Urothelium cell line (cell line): Measurements from ENCODE around the gene CYP2S1.
"Not testable (repeated sequence)": the region's sequence is repeated elsewhere in the genome, so short reads cannot be mapped to it uniquely, and the experiment has no call there.

Experiments
- DNase-seq: peaks from one replicate; pipeline ENCODE4 v3.0.0; 2011; ENCODE audit warnings: low spot score, mixed read lengths
- FAIRE-seq: peaks from 2 replicates; lab custom pipeline; 2011; peaks lifted over from hg19 to GRCh38; lab: Jason Lieb, UNC

The CYP2S1 gene

DNA sequence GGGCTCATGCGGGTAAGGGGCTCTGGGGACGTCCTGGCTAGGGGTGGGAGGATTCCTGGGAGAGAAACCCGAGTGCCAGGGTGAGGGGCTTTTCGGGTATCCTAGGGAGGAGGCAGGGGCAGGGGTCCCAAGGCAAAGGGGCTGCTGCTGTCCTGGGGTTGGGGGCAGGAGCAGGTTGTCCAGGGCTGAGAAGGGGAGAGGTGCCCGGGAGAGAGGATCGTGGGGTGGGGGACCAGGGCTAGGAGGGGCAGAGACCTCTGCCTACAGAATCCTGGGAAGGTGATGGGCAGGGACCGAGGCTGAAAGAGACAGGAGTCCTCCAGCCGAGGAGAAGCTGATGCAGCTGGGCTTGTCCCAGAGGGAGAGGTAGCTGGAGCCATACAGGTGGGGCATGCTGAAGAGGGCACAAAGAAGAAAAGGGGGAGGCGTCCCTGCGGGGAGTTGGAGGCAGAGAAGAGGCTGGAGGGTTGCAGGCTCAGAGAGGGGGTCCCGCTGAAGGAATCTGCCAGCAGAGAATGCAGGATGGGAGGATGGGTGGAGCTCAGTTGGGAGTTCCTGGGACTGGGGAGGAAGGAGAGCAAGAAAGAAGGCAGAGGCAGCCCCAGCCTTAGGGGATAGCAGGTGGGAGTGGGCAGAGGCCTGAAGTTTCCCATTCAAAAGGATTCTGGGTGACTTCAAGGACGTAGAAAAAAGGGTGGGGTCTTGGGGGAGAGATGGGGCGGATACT, 574 bp downstream of the CYP2S1 start:
- FAIRE-seq (no peak), DNase-seq (no peak)

DNA sequence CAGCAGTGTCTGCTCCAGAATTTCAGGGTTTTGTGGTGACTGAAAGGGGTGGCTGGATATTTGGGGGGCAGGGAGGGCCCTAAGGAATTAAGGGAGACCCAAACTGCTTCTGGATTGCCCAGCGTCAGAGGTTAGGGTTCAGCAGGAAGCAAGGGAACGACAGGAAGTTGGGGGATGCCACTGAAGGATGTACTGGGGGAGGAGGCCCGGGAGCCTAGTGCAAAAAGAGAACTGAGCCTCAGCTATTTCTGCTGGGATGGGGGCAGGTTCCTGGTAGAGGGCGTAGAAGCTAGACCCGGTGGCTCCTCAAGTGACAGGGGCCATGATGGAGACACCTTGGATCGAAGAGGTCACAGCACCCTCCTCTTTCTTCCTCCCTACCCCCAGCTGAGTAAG, 1.1 kb downstream of the CYP2S1 start:
- DNase-seq (no peak), FAIRE-seq (no peak)

DNA sequence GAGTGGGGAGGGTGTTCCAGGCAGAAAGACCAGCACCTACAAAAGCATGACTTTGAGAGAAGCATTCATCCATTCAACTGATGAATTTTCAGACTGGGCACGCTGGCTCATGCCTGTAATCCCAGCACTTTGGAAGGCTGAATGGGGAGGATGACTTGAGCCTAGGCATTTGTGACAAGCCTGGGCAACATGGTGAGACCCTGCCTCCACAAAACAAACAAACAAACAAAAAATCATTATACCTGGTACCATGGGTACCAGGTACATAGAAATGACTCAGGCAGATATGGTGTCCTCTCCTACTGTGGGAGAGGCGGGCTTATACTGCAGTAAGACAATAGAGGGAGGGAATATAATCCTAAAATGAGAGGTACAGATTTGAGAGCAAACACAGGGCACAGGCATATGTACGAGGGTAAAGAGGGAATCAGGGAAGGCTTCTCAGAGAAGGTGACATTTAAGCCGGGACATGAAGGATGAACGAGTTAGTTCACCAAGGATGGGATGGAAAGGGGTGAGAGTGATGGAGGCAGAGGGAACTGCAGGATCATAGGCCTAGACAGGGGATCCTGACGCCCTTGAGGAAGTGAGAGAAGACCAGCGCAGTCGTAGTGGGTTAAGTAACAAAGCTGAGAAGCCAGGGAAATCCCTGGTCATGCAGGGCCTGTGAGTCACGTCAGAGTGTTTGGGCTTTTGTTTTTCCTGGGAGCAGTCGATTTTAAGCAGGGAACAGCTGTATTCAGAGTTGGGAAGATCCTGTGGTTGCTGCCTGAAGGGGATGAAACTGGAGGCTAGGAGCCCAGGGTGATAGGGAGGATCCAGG, 2.9 kb downstream of the CYP2S1 start:
- FAIRE-seq (no peak), DNase-seq (no peak)

DNA sequence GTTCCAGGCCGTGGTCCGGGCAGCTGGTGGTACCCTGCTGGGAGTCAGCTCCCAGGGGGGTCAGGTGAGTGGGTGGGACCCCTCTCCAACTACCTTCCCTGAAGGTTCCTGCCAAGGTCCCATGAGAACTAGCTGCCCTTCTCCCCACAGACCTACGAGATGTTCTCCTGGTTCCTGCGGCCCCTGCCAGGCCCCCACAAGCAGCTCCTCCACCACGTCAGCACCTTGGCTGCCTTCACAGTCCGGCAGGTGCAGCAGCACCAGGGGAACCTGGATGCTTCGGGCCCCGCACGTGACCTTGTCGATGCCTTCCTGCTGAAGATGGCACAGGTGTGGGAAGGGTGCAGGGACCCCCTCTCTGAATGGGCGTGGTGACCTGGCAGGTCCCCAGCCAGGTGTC, 5.5 kb downstream of the CYP2S1 start:
- no peak for DNase-seq
- no peak for FAIRE-seq

DNA sequence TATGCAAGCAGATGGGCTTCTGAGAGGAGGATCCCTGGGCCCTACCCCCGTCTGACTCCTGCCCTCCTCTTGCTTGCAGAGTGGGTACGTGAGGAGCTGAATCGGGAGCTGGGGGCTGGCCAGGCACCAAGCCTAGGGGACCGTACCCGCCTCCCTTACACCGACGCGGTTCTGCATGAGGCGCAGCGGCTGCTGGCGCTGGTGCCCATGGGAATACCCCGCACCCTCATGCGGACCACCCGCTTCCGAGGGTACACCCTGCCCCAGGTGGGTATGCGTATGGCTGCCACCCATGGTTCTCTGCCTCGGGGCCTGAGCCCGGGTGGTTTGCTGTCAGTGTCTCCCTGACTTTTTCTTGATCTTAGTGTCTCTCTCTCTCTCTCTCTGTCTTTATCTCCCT, 10.4 kb downstream of the CYP2S1 start:
- DNase-seq, result no peak
- FAIRE-seq, result no peak

DNA sequence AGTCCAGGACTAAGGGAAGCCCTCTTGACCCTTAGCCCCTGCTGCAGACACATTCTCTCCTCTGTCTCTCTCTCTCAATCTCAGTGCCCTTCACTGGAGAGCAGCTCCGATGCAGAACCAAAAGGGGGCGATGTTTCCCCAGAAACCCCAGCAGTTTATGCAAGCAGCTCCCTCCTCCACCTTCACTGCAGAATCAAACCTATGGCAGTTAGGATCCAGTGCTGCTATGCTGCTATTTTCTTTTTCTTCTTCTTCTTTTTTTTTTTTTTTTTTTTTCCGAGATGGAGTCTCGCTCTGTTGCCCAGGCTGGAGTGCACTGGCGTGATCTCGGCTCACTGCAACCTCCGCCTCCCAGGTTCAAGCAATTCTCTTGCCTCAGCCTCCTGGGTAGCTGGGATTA, 11.3 kb downstream of the CYP2S1 start:
- not testable (repeated sequence) for FAIRE-seq
- peak; percentile 78 for DNase-seq

DNA sequence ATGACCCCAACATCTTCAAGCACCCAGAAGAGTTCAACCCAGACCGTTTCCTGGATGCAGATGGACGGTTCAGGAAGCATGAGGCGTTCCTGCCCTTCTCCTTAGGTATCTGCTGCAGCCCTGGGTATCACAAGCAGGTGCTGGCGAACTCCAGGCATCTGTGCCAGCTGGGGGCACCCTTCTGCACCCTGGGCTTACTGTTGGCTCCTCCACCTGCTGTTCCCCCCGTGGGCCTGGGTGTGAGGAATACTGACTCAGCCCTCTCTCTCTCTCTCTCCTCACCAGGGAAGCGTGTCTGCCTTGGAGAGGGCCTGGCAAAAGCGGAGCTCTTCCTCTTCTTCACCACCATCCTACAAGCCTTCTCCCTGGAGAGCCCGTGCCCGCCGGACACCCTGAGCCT, 13.0 kb downstream of the CYP2S1 start:
- FAIRE-seq, result no peak
- DNase-seq, result no peak

DNA sequence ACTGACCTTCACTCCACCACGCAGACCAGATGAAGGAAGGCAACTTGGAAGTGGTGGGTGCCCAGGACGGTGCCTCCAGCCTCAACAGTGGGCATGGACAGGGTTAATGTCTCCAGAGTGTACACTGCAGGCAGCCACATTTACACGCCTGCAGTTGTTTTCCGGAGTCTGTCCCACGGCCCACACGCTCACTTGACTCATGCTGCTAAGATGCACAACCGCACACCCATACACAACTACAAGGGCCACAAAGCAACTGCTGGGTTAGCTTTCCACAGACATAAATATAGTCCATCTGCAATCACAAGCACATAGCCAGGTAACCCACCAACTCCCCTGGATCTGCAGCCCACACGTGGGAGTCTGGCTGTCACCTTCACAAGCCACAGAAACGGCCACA, 13.4 kb downstream of the CYP2S1 start:
- peak; percentile 13 for FAIRE-seq
- DNase-seq, result no peak

DNA sequence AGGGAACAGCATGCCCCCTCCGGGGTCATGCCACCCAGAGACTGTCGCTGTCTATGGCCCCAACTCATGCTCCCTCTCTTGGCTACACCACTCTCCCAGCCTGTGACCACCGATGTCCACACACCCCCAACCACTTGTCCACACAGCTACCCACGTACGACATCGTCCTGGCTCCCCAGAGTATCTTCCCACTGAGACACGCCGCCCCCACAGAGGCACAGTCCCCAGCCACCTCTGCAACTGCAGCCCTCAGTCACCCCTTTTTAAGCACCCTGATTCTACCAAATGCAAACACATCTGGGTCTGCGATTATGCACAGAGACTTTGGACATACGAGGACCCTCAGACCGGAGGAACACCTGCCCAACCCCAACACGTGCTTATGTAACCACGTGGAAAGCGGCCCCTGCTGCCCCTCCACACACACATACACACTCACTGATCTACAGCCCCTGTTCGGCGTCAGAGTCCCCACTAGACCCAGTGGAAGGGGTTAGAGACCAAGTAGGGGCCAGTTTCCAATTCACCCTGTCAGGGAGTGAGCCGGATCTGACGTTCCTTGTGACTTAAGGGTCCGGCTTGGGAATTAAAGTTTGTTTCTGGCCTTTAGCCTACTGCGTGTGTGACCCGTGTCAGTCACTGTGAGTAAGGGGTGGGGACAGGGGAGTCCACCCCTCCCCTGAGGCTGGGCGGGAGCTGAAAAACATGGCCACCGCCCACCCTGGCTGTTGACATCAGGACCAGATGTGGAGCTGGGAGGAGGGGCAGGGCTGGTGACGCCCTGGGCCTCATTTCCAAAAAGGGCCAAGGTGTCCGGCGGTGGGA, 14.1 kb downstream of the CYP2S1 start:
- no peak for DNase-seq
- FAIRE-seq, result no peak

DNA sequence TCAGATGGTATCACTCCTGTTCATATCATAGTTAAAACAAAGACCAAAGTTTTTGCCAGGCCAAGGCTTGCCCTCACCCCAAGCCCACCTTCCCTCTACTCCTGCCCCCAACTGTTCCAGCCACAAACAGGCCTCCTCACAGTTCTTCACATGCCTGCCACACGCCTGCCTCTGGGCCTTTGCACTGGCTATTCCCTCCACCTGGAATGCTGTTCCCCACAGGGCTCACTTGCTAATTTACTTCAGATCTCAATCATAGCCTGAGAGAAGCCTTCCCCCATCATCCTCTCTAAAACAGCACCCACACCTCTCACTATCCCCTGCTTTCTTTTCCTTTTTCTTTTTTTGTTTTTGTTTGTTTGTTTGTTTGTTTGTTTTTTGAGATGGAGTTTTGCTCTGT, 21.1 kb downstream of the CYP2S1 start:
- FAIRE-seq (no peak), DNase-seq (no peak)

DNA sequence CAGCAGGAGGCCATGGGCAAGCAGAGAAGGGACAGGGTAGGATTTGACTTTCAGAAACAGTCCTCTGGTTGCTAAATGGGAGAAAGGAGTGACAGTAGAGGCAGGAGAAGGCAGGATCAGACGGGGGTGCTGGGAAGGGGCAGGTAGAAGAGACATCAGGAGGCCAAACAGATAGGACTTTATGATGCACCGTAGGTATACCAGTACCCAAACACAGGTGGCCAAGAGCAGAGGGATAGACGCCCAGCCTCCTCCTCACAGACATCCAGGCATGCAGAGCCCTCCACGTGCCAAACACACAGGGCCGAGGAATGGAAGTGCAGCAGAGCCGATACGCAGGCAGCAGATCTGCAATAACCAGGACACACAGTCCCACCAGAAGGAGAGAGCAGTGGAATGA, 24.7 kb downstream of the CYP2S1 start:
- FAIRE-seq (no peak), DNase-seq (no peak)

DNA sequence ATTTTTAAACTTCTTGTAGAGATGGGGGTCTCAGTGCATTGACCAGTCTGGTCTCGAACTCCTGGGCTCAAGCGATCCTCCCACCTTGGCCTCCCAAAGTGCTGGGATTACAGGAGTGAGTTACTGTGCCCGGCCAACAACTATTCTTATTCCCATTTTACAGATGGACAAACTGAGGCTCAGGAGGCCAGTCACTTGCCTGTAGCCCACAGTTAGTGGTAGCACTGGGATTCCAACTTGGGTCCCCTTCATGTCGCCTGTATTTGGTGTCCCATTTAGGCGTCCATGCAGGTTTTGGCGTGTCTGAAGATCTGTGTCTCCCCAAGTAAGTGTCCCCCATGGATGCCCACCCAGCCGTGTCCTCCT, 25.2 kb downstream of the CYP2S1 start:
- FAIRE-seq, result no peak
- no peak for DNase-seq

DNA sequence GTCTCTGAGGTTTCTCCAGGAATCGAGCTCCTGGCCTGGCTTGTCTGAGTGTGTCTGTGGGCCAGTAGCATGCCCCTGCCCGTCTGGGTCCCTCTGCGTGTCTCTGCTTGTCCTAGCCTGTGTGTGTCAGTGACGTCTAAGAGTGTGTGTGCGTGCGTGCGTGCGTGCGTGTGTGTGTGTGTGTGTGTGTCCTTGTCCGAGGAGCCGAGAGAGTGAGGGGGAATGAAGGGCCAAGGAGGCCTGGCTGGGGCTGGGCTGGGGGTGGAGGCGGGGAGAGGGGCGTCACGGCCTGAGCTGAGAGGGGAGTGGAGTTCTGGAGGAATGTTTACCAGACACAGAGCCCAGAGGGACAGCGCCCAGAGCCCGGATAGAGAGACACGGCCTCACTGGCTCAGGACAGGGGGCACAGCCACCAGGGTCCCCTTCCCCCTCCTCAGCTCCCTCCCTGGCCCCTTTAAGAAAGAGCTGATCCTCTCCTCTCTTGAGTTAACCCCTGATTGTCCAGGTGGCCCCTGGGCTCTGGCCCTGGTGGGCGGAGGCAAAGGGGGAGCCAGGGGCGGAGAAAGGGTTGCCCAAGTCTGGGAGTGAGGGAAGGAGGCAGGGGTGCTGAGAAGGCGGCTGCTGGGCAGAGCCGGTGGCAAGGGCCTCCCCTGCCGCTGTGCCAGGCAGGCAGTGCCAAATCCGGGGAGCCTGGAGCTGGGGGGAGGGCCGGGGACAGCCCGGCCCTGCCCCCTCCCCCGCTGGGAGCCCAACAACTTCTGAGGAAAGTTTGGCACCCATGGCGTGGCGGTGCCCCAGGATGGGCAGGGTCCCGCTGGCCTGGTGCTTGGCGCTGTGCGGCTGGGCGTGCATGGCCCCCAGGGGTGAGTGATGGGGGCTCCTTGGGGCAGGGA, 25.8 kb downstream of the CYP2S1 start, which contains the start of gene AXL:
TSS of gene AXL (plus strand) at position 609 of the 893 bp plus-strand sequence. CDS start at position 779, 170 bp downstream.
- DNase-seq (peak; percentile 87), FAIRE-seq (peak; percentile 79)

DNA sequence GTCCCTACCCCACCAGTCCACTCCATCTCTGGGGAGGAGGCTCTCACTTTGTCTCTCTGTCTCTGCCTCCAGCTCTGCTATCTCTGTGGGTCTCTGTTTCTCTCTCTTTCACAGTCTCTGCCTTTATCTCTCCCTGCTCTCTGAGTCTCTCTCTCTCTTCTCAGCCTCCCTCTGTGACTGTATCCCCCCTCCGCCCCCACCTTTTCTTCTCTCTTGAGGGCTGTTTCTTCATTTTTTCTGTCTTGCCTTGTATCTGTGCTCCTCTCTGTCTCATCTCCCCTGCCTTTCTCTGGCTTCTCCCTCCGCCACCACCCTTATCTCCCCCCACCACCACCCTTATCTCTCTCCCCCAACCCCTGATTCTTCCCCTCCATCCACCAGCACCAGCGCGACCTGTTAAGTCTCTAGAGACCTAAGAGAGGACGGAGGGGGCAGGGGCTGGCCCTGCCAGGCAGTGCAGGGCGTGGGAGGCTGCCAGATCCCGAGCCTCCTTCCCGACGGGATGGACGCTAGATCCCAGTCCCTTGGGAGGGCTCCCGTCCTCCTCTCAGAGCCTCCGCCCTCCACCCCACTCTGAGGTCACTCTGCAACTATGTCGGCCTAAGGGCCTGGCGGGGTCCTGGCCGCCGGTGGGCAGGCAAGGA, 27.0 kb downstream of the CYP2S1 start:
- peak; percentile 44 for DNase-seq
- FAIRE-seq, result no peak

DNA sequence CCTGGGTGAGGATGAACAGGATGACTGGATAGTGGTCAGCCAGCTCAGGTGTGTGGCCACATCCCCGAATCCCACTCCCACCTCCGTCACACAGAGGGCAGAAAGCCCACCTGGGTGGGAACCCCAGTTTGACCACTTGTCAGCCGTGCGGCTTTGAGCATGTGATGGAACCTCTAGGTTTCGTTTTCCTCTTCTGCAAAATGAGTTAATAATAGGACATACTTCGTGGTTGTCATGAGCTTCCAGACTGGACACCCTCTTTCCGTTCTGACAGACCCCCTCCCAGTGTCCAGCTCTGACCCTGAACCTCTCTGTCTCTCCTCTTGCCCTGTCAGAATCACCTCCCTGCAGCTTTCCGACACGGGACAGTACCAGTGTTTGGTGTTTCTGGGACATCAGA, 27.8 kb downstream of the CYP2S1 start:
- FAIRE-seq (no peak), DNase-seq (no peak)

DNA sequence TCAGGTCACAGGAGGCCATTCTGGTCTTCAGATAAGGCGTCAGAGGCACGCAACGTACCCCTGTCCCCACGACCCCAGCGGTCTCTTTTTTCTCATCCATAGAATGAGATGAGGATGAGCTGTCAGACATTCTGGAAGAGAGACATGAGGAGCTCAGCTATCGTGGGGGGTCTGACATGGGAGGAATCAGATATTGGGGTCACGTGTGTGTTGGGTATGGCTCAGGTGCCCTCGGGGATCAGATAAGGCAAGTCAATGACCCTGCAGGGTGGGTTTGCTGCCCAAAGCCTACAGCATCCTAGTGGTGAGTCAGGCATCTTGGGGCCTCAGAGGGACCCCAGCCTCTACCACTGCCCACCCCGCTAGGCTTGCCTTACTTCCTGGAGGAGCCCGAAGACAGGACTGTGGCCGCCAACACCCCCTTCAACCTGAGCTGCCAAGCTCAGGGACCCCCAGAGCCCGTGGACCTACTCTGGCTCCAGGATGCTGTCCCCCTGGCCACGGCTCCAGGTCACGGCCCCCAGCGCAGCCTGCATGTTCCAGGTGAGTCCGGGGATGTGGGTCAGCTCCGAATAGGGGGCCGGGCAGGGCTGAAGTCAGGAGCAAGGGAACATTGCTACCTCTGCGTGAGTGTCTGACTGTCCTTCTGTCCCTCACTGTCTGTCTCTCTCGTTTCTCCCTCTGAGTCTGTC, 28.6 kb downstream of the CYP2S1 start:
- FAIRE-seq (no peak), DNase-seq (no peak)

DNA sequence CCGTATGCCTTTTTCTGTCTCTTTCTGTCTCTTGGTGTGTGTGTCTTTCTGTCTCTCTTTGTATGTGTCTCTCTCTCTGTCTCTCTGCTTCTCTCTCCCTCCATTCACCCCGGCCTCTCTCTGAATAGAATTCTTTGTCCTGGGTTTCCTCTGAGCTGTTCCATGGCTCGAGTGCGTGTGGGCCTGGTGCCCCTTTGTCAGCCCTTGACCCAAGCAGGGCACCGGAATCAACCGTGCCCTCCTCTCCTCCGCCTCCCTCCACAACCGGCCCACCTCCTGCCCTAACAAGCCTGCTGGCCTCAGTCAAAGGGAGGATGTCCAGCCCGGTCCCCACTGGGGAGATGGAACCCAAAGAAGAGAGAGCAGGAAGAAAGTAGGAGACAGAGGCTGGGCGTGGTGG, 29.2 kb downstream of the CYP2S1 start:
- DNase-seq, result no peak

DNA sequence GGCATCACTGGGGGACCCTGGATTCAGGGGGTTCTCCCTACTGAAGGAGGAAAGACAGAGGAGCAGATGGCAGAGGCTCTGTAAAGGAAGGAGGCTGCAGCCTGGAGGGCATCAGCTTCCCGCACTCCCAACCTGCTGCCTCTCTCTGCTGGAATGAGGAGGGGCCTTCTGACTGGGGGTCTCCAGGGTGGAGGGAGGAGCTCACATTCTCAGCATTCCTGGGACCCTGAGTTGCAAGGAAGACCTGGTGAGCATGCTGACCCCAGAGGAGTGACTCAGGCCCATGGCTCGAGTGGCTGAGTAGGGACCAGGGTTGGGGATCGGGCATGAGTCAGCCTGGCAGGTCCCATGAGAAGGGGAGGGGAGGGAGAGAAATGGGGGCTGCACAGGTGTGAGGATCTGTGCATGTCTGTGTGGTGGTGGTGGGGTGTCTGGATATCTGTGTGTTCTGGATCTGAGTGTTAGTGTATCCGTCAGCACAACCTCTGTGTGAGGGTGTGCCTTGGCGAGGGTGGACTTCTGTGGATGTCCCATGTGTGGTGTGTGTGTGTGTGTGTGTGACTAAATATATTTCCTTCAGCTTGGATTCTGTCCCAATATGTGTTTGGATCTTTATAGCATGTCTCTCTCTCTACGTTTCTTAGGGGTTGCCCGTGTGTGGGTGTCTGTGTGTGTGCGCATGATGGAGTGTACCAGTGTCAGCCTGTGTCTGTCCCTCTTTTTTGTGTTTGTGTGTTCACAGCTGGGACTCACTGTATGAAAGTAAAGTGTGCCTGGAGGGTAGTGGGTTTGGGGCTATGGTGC, 30.6 kb downstream of the CYP2S1 start:
- peak; percentile 85 for DNase-seq
- peak; percentile 52 for FAIRE-seq

More for the DNA sequence above, 29.2 kb downstream of the CYP2S1 start:
- FAIRE-seq, result no peak
